NCI-H187 treated with DMSO at 0.1 percent for 48 hours (cell line): ENCODE results near the gene PLEKHF1.
"Not testable (repeated sequence)": the region's sequence is repeated elsewhere in the genome, so short reads cannot be mapped to it uniquely, and the experiment has no call there.

Source experiments
- DNase-seq: peaks from one replicate; lab custom pipeline; 2025; lab: John Stamatoyannopoulos, UW

Gene PLEKHF1

GRCh38 chr19:29702161-29702962 lies 37.1 kb downstream of the PLEKHF1 start:
- no peak for DNase-seq

GRCh38 chr19:29702963-29703320 lies 37.7 kb downstream of the PLEKHF1 start:
- DNase-seq = no peak

DNA sequence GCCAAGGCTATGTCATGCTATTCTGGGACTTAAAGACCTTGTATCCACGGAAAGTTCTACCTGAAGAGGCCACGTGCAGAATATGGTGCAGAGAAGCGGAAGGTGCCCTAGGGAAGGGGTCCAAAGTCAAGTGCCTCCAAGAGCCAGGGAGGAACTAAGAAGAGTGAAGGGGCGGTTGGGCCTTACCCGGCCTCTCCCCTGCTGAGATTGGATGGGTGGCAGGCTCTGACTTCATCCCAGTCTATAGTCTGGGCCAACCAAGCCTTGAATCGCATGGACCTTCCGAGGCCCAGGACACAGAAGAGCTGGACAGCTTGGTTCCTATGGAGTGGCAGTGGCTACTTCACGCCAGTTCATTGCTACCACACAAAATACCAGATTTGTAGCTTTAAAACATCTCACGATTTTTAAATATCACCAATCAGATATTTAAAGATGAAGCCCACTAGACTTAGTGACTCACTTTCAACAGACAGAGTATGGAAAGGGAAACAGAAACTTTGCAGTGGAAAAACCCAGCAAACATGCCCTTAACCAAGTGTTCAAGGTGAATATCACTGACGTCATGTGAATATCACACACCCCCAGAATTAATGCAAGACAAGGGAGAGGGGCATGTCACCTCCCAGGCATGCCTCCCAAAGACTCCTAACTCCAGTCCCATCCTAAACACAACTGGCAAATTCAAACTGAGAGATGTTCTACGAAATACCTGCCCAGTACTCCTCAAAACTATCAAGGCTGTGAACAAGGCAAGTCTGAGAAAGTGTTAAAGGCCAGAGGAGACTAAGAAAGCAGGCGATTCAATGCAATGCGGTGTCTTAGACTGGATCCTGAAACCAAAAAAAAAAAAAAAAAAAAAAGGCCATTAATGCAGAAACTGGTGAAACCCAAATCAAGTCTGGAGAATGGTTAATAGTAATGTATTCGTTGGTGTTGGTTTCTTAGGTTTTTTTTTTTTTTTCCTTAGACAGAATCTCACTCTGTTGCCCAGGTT lies 39.6 kb downstream of the PLEKHF1 start:
- DNase-seq = no peak

DNA sequence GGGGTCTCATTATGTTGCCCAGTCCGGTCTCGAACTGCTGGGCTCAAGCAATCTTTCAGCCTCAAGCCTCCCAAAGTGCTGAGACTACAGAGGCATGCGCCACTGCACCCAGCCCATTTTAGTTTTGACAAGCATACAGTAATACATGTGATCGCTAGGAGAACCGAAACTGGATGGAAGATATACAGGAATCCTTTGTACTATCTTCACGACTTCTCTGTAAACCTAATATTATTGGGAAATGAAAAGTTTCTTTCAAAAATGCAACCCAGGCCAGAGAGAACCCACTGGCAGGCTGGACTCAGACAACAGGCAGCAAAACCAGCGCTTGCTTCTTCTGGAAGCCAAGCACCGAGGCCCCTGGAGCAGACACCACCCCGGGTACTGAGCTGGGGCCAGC lies 40.4 kb downstream of the PLEKHF1 start:
- no peak for DNase-seq

GRCh38 chr19:29706635-29707034 lies 41.4 kb downstream of the PLEKHF1 start:
- DNase-seq = no peak

- no peak for DNase-seq
Measured at GRCh38 chr19:29708554-29709439, 43.5 kb downstream of the PLEKHF1 start.

DNA sequence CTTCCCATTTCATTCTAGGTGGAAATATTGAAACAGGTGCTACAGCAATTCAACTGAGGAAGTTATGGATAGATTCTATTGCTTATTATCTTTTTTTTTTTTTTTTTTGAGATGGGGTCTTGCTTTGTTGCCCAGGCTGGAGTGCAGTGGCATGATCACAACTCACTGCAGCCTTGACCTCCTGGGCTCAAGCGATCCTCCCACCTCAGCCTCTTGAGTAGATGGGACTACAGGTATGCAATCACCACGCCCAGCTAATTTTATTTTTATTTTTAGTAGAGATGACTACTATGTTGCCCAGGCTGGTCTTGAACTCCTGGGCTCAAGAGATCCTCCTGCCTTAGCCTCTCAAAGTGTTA lies 44.2 kb downstream of the PLEKHF1 start:
- not testable (repeated sequence) for DNase-seq

DNA sequence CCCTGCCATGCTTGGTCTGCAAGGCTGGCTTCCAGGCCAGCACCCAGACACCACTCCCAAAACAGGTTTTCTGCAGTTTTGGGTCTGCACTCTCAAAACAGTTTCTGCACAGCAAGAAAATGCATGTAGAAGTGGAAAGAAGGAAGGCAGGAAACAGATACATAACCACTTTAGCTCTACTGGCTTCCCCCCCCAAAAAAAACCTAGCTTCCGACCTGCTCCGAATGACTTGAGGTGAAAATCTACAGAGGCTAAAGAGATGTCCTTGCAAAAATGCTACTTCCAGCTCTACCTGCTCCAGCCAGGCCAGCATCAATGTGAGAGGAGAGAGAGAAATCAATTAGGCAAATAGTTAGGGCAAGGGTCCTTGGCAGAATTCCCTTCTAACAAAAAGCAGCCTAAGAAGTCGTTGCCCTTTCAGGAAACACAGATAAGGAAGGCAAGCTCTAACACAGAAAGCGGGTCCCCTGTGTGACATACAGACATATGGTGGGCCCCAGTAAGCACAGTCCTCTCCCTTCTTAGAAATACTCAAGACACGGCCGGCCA lies 46.4 kb downstream of the PLEKHF1 start:
- no peak for DNase-seq

DNA sequence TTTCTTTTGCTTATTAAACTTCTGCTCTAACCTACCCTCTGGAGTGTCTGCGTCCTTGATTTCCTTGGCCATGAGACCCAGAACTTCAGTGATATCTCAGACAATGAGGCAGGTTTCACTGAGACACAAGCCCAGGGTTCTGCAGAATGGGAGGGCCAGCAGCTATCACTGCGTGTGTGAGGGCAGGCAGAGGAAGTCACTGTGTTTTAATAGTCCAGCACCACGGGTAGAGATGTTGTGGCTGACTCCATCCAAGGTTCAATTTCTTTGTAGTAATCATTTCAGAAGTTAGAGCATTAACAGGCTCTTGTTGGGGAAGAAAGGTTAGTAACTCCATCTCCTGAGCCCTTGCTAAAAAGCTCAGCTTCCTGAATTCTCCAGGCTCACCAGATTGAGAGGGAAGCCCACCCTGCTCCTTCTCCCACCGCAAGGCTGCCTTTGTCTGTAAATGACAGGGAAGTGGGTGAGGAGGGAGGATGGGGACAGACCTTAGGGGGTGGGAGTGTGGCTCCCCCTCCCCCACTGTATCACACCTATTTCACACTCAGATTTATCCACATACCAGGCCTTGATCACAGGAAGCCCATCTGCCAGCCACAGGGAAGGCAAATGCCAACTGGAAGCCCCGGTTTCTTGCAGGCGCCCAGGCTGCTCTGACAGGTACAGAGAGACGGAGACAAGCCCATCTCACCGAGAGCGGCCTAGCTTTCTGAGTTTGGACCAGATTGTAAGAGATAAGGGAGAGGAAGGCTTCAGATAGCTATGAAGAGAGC lies 47.7 kb downstream of the PLEKHF1 start:
- no peak for DNase-seq

GRCh38 chr19:29714371-29714952 lies 49.2 kb downstream of the PLEKHF1 start:
- DNase-seq = no peak

GRCh38 chr19:29714953-29715700 lies 49.9 kb downstream of the PLEKHF1 start, which contains the start of gene C19orf12:
C19orf12 (minus strand) TSS chr19:29715261; CDS start chr19:29708413, 6,848 bp downstream.
- DNase-seq = no peak

DNA sequence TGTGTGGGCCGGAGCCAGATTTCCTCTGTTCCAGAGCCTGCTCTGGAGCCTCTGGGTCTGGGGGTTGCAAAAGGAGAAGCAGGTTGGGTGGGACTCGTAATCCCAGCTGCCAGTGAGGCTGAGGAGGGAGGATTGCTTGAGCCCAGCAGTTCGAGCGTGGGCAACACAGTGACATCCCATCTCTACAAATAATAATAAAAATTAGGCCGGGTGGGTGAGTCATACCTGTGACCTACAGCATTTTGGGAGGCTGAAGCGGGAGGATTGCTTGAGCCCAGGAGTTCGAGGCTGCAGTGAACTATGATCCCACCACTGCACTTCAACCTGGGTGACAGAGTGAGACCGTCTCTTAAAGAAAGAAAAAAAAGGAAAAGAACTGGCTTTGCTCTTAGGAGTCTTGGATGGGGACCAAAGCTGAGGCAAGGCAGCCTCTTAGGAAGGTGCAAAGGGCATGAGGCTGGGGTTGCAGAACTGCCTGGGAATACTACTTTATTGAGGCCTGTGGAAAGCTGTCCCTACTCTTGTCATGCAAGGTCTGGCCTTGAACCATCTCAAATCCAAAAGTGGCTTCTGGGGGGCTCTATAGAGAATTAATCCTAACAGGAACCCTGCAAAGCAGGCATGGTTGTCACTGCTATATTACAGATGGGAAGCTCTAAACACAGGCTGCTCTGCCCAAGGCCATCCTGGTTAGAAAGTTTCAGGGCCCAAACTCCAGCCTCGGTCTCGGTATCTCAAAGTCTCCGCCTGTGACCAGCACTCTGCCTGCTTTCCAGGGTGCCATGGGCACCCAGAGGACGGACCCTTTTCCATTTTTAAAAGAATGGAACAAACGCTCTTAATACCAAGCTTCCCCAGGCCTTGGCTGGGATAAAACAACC lies 50.7 kb downstream of the PLEKHF1 start:
- no peak for DNase-seq

- no peak for DNase-seq
Measured at GRCh38 chr19:29717051-29717450, 51.8 kb downstream of the PLEKHF1 start.

GRCh38 chr19:29724102-29724641 lies 58.9 kb downstream of the PLEKHF1 start:
- DNase-seq = no peak

DNA sequence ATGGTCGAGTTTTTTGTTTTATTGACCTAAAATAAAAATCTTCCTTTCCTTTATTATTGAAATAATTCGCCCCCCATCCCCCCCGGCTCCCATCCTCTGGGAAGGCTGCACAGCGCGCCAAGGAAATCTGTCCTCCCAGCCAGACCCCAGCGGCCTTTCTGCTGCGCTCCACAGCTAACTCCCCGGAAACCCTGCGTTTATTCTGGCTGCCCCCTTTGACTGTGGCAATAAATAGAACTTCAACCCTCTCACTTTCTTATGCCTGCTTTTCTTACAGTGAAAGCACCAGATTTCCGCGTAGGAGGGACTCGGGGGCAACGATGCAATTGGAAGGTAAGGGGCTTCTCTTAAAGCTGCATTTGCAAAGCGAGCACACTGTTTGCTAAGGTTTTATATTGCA lies 59.5 kb downstream of the PLEKHF1 start:
- no peak for DNase-seq
